Activated naive CD4-positive, alpha-beta T cell treated with anti-CD3 and anti-CD28 coated beads for 36 hours (primary cell): ENCODE measurements around the gene RPS27L. TPM values are rescaled to one million over a fixed set of nuclear protein-coding genes. Genes with fewer than 3 reads are reported as not detected.

ENCODE experiments used
- CTCF ChIA-PET: fragments of 350-600 bp; sonication (Branson Sonifier 250); formaldehyde crosslinking; loops from one replicate; lab custom pipeline; 2021; ENCODE audit warnings: antibody characterized with exemption; lab: Charles Lee
- DNase-seq: peaks from one replicate; pipeline ENCODE4 v3.0.0-alpha.2; 2020
- H3K27ac Mint-ChIP-seq: one replicate; pipeline ENCODE4 v1.8.0; 2021; ENCODE audit warnings: mild to moderate bottlenecking, mixed read lengths
- H3K27me3 Mint-ChIP-seq: one replicate; pipeline ENCODE4 v1.8.0; 2021; ENCODE audit warnings: low read depth, mixed read lengths
- H3K36me3 Mint-ChIP-seq: one replicate; pipeline ENCODE4 v1.8.0; 2021; ENCODE audit warnings: low read depth, mixed read lengths
- H3K4me1 Mint-ChIP-seq: one replicate; pipeline ENCODE4 v1.8.0; 2021; ENCODE audit warnings: low read depth, mixed read lengths
- H3K4me3 Mint-ChIP-seq: one replicate; pipeline ENCODE4 v1.8.0; 2021; ENCODE audit warnings: mild to moderate bottlenecking, moderate library complexity, mixed read lengths
- H3K9me3 Mint-ChIP-seq: one replicate; pipeline ENCODE4 v1.8.0; 2021; ENCODE audit warnings: mixed read lengths
- intact Hi-C: fragments of 100-400 bp; cut with micrococcal nuclease; formaldehyde crosslinking; loops from one replicate; pipeline ENCODE4 v1.15.1; 2023
- total RNA-seq, 2 experiments: library from RNA; stranded (reverse); gene quantifications; one replicate each; pipeline ENCODE4 v1.2.3, GENCODE V29; 2021

RPS27L gene
- total RNA-seq, 2 experiments from 2014 or later = 220 to 222 TPM

GRCh38 chr15:63194302-63194701 is 37.0 kb upstream of the RPS27L start:
- no peaks in the 10 kb centered on the region for H3K27me3 Mint-ChIP-seq
- peaks cover 19% of the 10 kb centered on the region for H3K36me3 Mint-ChIP-seq
- peak overlapping the region; percentile 78 for H3K4me3 Mint-ChIP-seq
- CTCF ChIA-PET = interaction anchor here (1.0 to 1.9 kb wide), 7 partner anchors 9 to 146 kb away, joined by 3 to 7 read pairs (median 4); partner anchors contain the start of gene RPS27L
- H3K4me1 Mint-ChIP-seq = peaks cover 73% of the 10 kb centered on the region
- no peaks in the 10 kb centered on the region for H3K9me3 Mint-ChIP-seq
- H3K27ac Mint-ChIP-seq = peak overlapping the region; percentile 99
- no peak for DNase-seq
- intact Hi-C loops = loop anchor here (5.0 to 10.0 kb wide), 4 partner anchors 288 to 1130 kb away; partner anchors contain the start of genes C2CD4A and VPS13C

- Mint-ChIP-seq H3K4me1 (peaks cover 72% of the 10 kb centered on the region), H3K27ac (peak overlapping the region; percentile 99), H3K9me3 (no peaks in the 10 kb centered on the region), H3K27me3 (no peaks in the 10 kb centered on the region), H3K4me3 (peak overlapping the region; percentile 78), H3K36me3 (peaks cover 16% of the 10 kb centered on the region)
- peak; percentile 61 for DNase-seq
- intact Hi-C loops = loop anchor here (1.0 to 10.0 kb wide), 13 partner anchors 11 to 1128 kb away; partner anchors contain the start of genes APH1B, C2CD4A, CIAO2A and LACTB
- CTCF ChIA-PET = interaction anchor here (0.9 to 3.2 kb wide), 4 partner anchors 10 to 42 kb away, joined by 3 to 12 read pairs (median 6); partner anchors contain the start of gene RPS27L
Observed at GRCh38 chr15:63192619-63193206, 35.4 kb upstream of the RPS27L start.

- intact Hi-C loops = loop anchor here (1.0 to 10.0 kb wide), 13 partner anchors 11 to 1127 kb away; partner anchors contain the start of genes APH1B, C2CD4A, CIAO2A and LACTB
- Mint-ChIP-seq H3K9me3 (no peaks in the 10 kb centered on the region), H3K36me3 (peaks cover 13% of the 10 kb centered on the region), H3K27me3 (no peaks in the 10 kb centered on the region), H3K4me3 (peak overlapping the region; percentile 78), H3K4me1 (peaks cover 68% of the 10 kb centered on the region), H3K27ac (peak overlapping the region; percentile 99)
- DNase-seq = peak; percentile 72
- CTCF ChIA-PET = interaction anchor here (0.6 to 3.2 kb wide), 7 partner anchors 9 to 43 kb away, joined by 3 to 12 read pairs (median 5); partner anchors contain the start of gene RPS27L
Observed at GRCh38 chr15:63191895-63192618, 34.8 kb upstream of the RPS27L start.

- intact Hi-C loops = loop anchor here (5.0 to 10.0 kb wide), 4 partner anchors 291 to 1126 kb away; partner anchors contain the start of genes C2CD4A and VPS13C
- Mint-ChIP-seq H3K4me1 (peaks cover 58% of the 10 kb centered on the region), H3K4me3 (peak overlapping the region; percentile 99), H3K27ac (peak overlapping the region; percentile 99), H3K36me3 (peaks cover 13% of the 10 kb centered on the region), H3K27me3 (no peaks in the 10 kb centered on the region), H3K9me3 (no peaks in the 10 kb centered on the region)
- no peak for DNase-seq
- CTCF ChIA-PET = interaction anchor here (0.6 to 3.2 kb wide), 7 partner anchors 8 to 48 kb away, joined by 3 to 12 read pairs (median 5); partner anchors contain the start of gene RPS27L
Observed at GRCh38 chr15:63190769-63191649, 33.7 kb upstream of the RPS27L start.

- H3K4me1 Mint-ChIP-seq = peaks cover 50% of the 10 kb centered on the region
- intact Hi-C loops = loop anchor here (1.0 to 10.0 kb wide), 5 partner anchors 85 to 1125 kb away; partner anchors contain the start of genes C2CD4A and VPS13C
- CTCF ChIA-PET = interaction anchor here (1.0 to 3.2 kb wide), 4 partner anchors 21 to 49 kb away, joined by 3 to 9 read pairs (median 4); partner anchors contain the start of gene RPS27L
- H3K36me3 Mint-ChIP-seq = peaks cover 11% of the 10 kb centered on the region
- DNase-seq = no peak
- H3K27me3 Mint-ChIP-seq = no peaks in the 10 kb centered on the region
- peak overlapping the region; percentile 99 for H3K27ac Mint-ChIP-seq
- H3K4me3 Mint-ChIP-seq = peak overlapping the region; percentile 99
- no peaks in the 10 kb centered on the region for H3K9me3 Mint-ChIP-seq
Observed at GRCh38 chr15:63189941-63190768, 32.9 kb upstream of the RPS27L start.

GRCh38 chr15:63188926-63189871 is 31.9 kb upstream of the RPS27L start, which contains the start of gene RAB8B:
TSS of gene RAB8B (plus strand) at chr15:63189606. CDS start at chr15:63189625, 19 bp downstream.
- CTCF ChIA-PET = interaction anchor here (0.5 to 1.2 kb wide), 2 partner anchors 10 to 22 kb away, joined by 3 read pairs; no protein-coding TSS in a partner anchor
- peak; percentile 98 for DNase-seq

GRCh38 chr15:63188247-63188925 is 31.1 kb upstream of the RPS27L start:
- DNase-seq = peak; percentile 49
- peak overlapping the region; percentile 78 for H3K27ac Mint-ChIP-seq
- peaks cover 7% of the 10 kb centered on the region for H3K36me3 Mint-ChIP-seq
- H3K9me3 Mint-ChIP-seq = no peaks in the 10 kb centered on the region
- peak overlapping the region; percentile 99 for H3K4me3 Mint-ChIP-seq
- CTCF ChIA-PET = interaction anchor here (1.2 kb wide), 1 partner anchor 23 kb away, joined by 3 read pairs; no protein-coding TSS in a partner anchor
- intact Hi-C loops = no loop called here
- no peaks in the 10 kb centered on the region for H3K27me3 Mint-ChIP-seq
- H3K4me1 Mint-ChIP-seq = peaks cover 35% of the 10 kb centered on the region

More at GRCh38 chr15:63188926-63189871, 31.9 kb upstream of the RPS27L start, which contains the start of gene RAB8B:
- peak within 1 kb of the TSS; percentile 99 for H3K27ac Mint-ChIP-seq
- H3K4me3 Mint-ChIP-seq = peak within 1 kb of the TSS; percentile 99
- H3K9me3 Mint-ChIP-seq = no peaks in the 10 kb centered on the region
- H3K27me3 Mint-ChIP-seq = no peaks in the 10 kb centered on the region
- intact Hi-C loops = loop anchor here (1.0 kb wide), 1 partner anchor 86 kb away; no protein-coding TSS in a partner anchor
- peaks cover 11% of the 10 kb centered on the region for H3K36me3 Mint-ChIP-seq
- H3K4me1 Mint-ChIP-seq = peaks cover 42% of the 10 kb centered on the region

GRCh38 chr15:63187589-63188226 is 30.4 kb upstream of the RPS27L start:
- Mint-ChIP-seq H3K27me3 (no peaks in the 10 kb centered on the region), H3K4me3 (no peak overlapping the region), H3K36me3 (peaks cover 6% of the 10 kb centered on the region), H3K9me3 (no peaks in the 10 kb centered on the region), H3K4me1 (peaks cover 28% of the 10 kb centered on the region), H3K27ac (no peak overlapping the region)
- CTCF ChIA-PET = no interaction called here
- DNase-seq = no peak
- intact Hi-C loops = no loop called here

- H3K4me1 Mint-ChIP-seq = peaks cover 14% of the 10 kb centered on the region
- H3K9me3 Mint-ChIP-seq = no peaks in the 10 kb centered on the region
- H3K27me3 Mint-ChIP-seq = no peaks in the 10 kb centered on the region
- peaks cover 3% of the 10 kb centered on the region for H3K36me3 Mint-ChIP-seq
- H3K4me3 Mint-ChIP-seq = no peak overlapping the region
- CTCF ChIA-PET = interaction anchor here (1.7 kb wide), 1 partner anchor 19 kb away, joined by 4 read pairs; no protein-coding TSS in a partner anchor
- intact Hi-C loops = no loop called here
- H3K27ac Mint-ChIP-seq = no peak overlapping the region
- DNase-seq = no peak
Observed at GRCh38 chr15:63186065-63186464, 28.8 kb upstream of the RPS27L start.
